IgD-negative memory B cell (primary cell): ENCODE results near the gene MSRB1. TPM values are rescaled to one million over a fixed set of nuclear protein-coding genes. Genes with fewer than 3 reads are reported as not detected.
A peak's percentile ranks its signal among the peaks of the same experiment; 100 is the strongest.
"Not testable (repeated sequence)": the region's sequence is repeated elsewhere in the genome, so short reads cannot be mapped to it uniquely, and the experiment has no call there.

Experiments
- H3K27ac Mint-ChIP-seq, 3 donors: one replicate each; pipeline ENCODE4 v1.8.0; 2020 to 2022; ENCODE audit warnings: mild to moderate bottlenecking in 3 of 3, mixed read lengths in 3 of 3, moderate library complexity in 1 of 3
- H3K27me3 Mint-ChIP-seq: one replicate; pipeline ENCODE4 v1.8.0; 2021; ENCODE audit warnings: mixed read lengths
- H3K36me3 Mint-ChIP-seq: one replicate; pipeline ENCODE4 v1.8.0; 2020; ENCODE audit warnings: mild to moderate bottlenecking, mixed read lengths
- H3K4me1 Mint-ChIP-seq, 3 donors: one replicate each; pipeline ENCODE4 v1.8.0; 2020 to 2022; ENCODE audit warnings: mixed read lengths in 3 of 3, mild to moderate bottlenecking in 1 of 3
- H3K4me3 Mint-ChIP-seq, 4 donors: one replicate each; pipeline ENCODE4 v1.8.0; 2020 to 2022; ENCODE audit warnings: mild to moderate bottlenecking in 4 of 4, mixed read lengths in 4 of 4, moderate library complexity in 3 of 4
- H3K9me3 Mint-ChIP-seq, 3 donors: one replicate each; pipeline ENCODE4 v1.8.0; 2020 to 2021; ENCODE audit warnings: mixed read lengths in 3 of 3, mild to moderate bottlenecking in 1 of 3
- polyA plus RNA-seq: library from polyadenylated mRNA; unstranded; fragments of 300-500 nt; fragmentation: Illumina TruSeq; gene quantifications from one replicate; pipeline ENCODE4 v1.2.3, GENCODE V29; 2021

Gene MSRB1
- polyA plus RNA-seq, 1 donor from 2014 or later: 17.2 TPM

DNA sequence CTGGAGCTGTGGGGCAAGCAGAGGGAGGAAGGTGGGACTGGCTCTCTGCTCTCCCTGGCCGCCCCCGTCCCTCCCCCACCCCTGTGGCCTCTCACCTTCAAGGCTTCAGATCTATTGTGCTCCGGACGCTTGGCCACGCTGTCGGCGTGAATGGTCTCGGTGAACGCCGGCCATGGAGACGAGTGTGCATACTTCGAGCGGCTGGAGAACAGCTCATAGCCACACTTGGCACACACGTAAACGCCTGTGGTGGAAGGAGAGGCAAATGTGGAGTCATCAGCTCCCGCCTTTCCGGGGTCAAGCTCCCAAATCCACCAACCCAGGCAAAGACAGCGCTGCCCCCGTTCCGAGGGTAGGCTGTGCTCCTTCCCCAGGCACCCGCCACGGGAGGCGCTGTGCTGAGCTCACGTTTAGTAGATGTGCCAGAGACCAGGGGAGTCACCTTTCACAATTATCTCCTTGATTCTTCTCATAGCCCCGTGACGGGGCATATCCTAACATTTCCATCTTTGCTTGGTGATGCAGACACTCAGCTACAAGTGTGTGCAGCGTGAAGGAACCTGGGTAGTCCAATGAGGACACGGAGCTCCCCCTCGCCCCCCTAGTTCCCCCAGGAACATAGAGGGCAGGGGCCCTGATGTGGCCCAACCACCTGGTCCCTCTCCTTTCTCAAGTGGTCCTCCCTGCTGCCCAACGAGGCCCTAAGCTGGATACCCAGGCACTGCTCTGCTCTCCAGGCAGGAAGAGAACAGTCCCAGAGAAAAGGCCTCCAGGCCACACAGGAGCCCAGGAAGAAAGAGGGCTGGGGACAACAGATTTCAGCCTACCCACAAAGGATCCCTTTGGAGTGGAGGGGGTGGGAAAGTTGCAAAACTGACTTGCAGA lies 1.6 kb downstream of the MSRB1 start:
- no peaks in the 10 kb centered on the region for H3K27me3 Mint-ChIP-seq
- peak overlapping the region in 1 of 3 donors; percentile 67 for H3K27ac Mint-ChIP-seq
- H3K4me3 Mint-ChIP-seq: peak overlapping the region; percentile 88 to 94 (median 93)
- H3K4me1 Mint-ChIP-seq: peaks cover 2 to 7% (median 5%) of the 10 kb centered on the region in 3 donors
- peaks cover 0 to 1% (median 0%) of the 10 kb centered on the region in 3 donors for H3K9me3 Mint-ChIP-seq
- H3K36me3 Mint-ChIP-seq: no peaks in the 10 kb centered on the region

- Mint-ChIP-seq H3K4me1 (peaks cover 2 to 7% (median 5%) of the 10 kb centered on the region in 3 donors), H3K27ac (peak overlapping the region in 1 of 3 donors; percentile 35), H3K27me3 (no peaks in the 10 kb centered on the region), H3K9me3 (peaks cover 0 to 1% (median 0%) of the 10 kb centered on the region in 3 donors), H3K36me3 (no peaks in the 10 kb centered on the region), H3K4me3 (peak overlapping the region in 1 of 4 donors; percentile 55)
Observed at GRCh38 chr16:1940273-1941161, 2.5 kb downstream of the MSRB1 start.

DNA sequence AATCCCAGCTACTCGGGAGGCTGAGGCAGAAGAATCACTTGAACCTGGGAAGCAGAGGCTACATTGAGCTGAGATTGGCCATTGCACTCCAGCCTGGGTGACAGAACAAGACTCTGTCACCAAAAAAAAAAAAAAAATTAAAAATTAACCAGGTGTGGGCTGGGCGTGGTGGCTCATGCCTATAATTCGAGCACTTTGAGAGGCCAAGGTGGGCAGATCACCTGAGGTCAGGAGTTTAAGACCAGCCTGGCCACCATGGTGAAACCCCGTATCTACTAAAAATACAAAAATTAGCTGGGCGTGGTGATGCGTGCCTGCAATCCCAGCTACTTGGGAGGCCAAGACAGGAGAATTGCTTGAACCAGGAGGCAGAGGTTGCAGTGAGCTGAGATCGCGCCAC lies 3.2 kb downstream of the MSRB1 start:
- H3K9me3 Mint-ChIP-seq, H3K27ac Mint-ChIP-seq, H3K36me3 Mint-ChIP-seq: not testable (repeated sequence)

DNA sequence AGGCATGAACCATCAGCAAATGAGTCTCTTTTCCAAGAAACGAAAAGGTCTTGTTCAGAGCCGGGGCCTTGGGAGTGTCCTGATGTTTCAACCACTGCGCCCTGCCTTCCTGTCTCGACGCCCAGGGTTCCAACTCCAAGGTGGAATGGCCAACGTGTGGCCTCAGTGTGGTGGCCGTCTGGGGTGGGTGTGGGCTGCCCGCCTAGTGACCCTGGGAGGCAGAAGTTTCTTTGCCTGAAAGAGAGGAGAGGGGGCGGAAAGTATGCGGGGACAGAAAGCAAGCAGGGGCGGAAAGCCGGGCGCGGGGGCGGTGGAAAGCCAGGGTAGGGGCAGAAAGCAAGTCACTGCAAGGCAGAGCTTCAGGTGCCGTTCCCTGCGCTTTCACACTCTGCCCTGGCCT lies 4.1 kb downstream of the MSRB1 start:
- no peak overlapping the region for H3K4me3 Mint-ChIP-seq
- no peaks in the 10 kb centered on the region for H3K36me3 Mint-ChIP-seq
- peaks cover 0 to 1% (median 0%) of the 10 kb centered on the region in 3 donors for H3K9me3 Mint-ChIP-seq
- no peaks in the 10 kb centered on the region for H3K27me3 Mint-ChIP-seq
- peaks cover 2 to 7% (median 5%) of the 10 kb centered on the region in 3 donors for H3K4me1 Mint-ChIP-seq
- no peak overlapping the region for H3K27ac Mint-ChIP-seq

More for the DNA sequence above, 3.2 kb downstream of the MSRB1 start:
- not testable (repeated sequence) for H3K4me3 Mint-ChIP-seq, H3K4me1 Mint-ChIP-seq, H3K27me3 Mint-ChIP-seq

GRCh38 chr16:1938316-1938715 lies 4.7 kb downstream of the MSRB1 start:
- Mint-ChIP-seq H3K4me1 (peaks cover 2 to 5% (median 4%) of the 10 kb centered on the region in 3 donors), H3K36me3 (no peaks in the 10 kb centered on the region), H3K27me3 (no peaks in the 10 kb centered on the region), H3K9me3 (peaks cover 0 to 1% (median 0%) of the 10 kb centered on the region in 3 donors), H3K27ac (no peak overlapping the region), H3K4me3 (no peak overlapping the region)

DNA sequence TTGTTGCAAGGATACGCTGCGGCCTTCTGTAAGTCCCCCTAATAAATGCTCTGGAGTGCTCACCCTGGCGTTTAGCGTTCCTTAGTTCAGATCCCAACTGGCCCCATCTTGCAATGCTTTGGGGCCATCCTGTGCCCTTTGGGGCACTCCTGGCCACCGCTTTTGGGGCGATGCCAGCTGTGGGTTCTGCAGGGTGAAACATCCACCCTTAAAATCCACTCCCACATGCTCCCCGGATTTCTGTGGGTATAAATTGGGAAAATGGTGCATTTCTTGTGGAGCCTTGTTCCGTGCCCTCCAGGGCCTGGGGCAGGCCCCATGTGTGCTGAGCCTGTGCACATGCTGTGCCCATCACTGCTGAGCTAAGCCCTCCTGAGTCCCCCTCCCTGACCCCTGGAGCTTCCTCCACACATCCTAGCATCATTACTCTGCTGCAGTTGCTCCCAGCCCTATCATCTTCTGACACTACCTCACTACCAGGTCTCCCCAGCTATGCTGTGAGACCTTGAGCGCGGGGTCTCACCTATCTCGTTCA lies 6.0 kb downstream of the MSRB1 start:
- Mint-ChIP-seq H3K9me3 (peaks cover 0 to 1% (median 0%) of the 10 kb centered on the region in 3 donors), H3K27me3 (no peaks in the 10 kb centered on the region), H3K4me1 (peaks cover 0 to 2% (median 2%) of the 10 kb centered on the region in 3 donors), H3K4me3 (no peak overlapping the region), H3K27ac (no peak overlapping the region), H3K36me3 (no peaks in the 10 kb centered on the region)

- peaks cover 0 to 3% (median 2%) of the 10 kb centered on the region in 3 donors for H3K4me1 Mint-ChIP-seq
- no peaks in the 10 kb centered on the region for H3K27me3 Mint-ChIP-seq
- H3K4me3 Mint-ChIP-seq: no peak overlapping the region
Observed at GRCh38 chr16:1933097-1933661, 9.8 kb downstream of the MSRB1 start.

DNA sequence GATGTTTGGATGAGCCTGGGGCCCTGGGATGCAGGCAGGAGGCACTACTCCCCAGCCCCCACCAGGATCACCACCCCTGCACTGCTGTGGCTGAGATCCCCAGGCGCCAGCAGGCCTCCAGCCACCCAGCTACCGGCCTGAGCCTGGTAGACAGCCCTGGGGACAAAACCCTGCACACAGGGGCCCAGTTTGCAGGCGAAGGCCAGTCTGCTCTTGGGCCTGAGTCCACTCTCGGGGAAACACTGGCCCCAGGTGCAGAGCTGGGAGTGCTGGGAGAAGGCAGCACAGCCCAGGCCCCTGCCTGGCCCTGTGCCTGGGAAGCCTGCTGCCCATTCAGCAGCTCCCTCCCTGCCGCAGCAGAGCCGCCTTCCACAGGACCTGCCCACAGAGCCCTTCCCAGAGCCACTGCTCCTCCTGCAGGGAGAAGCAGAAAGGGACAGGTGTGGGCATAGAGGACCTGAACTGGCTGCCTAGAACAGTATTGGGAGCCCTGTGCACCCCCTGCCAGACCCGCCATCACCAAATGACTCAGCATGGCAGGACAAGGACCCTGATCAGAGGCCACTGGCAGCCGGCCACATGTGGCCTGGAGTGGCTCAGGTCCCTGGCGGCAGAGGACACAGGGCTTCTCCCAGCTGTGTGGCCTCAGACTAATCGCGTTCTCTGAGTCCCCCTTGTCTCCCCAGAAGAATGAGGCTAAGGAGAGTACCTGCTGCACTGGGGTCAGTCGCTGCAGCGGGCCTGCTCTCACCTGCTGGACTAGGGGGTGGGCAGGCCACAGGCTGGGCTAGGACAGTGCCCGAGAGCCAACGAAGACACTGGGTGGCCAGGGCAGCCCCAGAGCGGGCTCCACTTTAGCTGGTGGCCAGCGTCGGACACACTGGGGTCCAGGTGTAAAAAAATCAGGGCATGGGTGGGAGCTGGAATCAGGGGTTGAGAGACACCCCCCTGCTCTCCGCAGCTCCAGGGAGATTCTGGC lies 10.7 kb downstream of the MSRB1 start:
- no peaks in the 10 kb centered on the region for H3K36me3 Mint-ChIP-seq
- no peaks in the 10 kb centered on the region for H3K27me3 Mint-ChIP-seq
- H3K27ac Mint-ChIP-seq: no peak overlapping the region
- no peak overlapping the region for H3K4me3 Mint-ChIP-seq
- peaks cover 0 to 1% (median 0%) of the 10 kb centered on the region in 3 donors for H3K9me3 Mint-ChIP-seq
- H3K4me1 Mint-ChIP-seq: peaks cover 0 to 3% (median 2%) of the 10 kb centered on the region in 3 donors

More at GRCh38 chr16:1933097-1933661, 9.8 kb downstream of the MSRB1 start:
- Mint-ChIP-seq H3K36me3 (no peaks in the 10 kb centered on the region), H3K9me3 (peaks cover 0 to 1% (median 0%) of the 10 kb centered on the region in 3 donors), H3K27ac (peak overlapping the region in 1 of 3 donors; percentile 39)

- no peaks in the 10 kb centered on the region for H3K27me3 Mint-ChIP-seq
- H3K9me3 Mint-ChIP-seq: no peaks in the 10 kb centered on the region
- H3K36me3 Mint-ChIP-seq: no peaks in the 10 kb centered on the region
- peak overlapping the region in 1 of 3 donors; percentile 16 for H3K27ac Mint-ChIP-seq
- H3K4me1 Mint-ChIP-seq: peaks cover 0 to 3% (median 2%) of the 10 kb centered on the region in 3 donors
- no peak overlapping the region for H3K4me3 Mint-ChIP-seq
Observed at GRCh38 chr16:1930338-1930720, 12.7 kb downstream of the MSRB1 start.

GRCh38 chr16:1929578-1930337 lies 13.2 kb downstream of the MSRB1 start:
- H3K27ac Mint-ChIP-seq: no peak overlapping the region
- H3K27me3 Mint-ChIP-seq: peaks cover 2% of the 10 kb centered on the region
- no peaks in the 10 kb centered on the region for H3K9me3 Mint-ChIP-seq
- peaks cover 0 to 3% (median 2%) of the 10 kb centered on the region in 3 donors for H3K4me1 Mint-ChIP-seq
- H3K36me3 Mint-ChIP-seq: no peaks in the 10 kb centered on the region
- peak overlapping the region in 2 of 4 donors; percentile 33 to 77 for H3K4me3 Mint-ChIP-seq

GRCh38 chr16:1929105-1929504 lies 13.9 kb downstream of the MSRB1 start:
- Mint-ChIP-seq H3K27me3 (peaks cover 8% of the 10 kb centered on the region), H3K4me1 (peaks cover 0 to 3% (median 2%) of the 10 kb centered on the region in 3 donors), H3K36me3 (no peaks in the 10 kb centered on the region), H3K9me3 (no peaks in the 10 kb centered on the region), H3K4me3 (peak overlapping the region in 3 of 4 donors; percentile 35 to 86 (median 70)), H3K27ac (peak overlapping the region in 1 of 3 donors; percentile 44)

- Mint-ChIP-seq H3K4me3 (no peak overlapping the region), H3K9me3 (peaks cover 0 to 3% (median 2%) of the 10 kb centered on the region in 3 donors), H3K4me1 (peaks cover 2 to 4% (median 3%) of the 10 kb centered on the region in 3 donors), H3K36me3 (peaks cover 2% of the 10 kb centered on the region), H3K27ac (no peak overlapping the region), H3K27me3 (peaks cover 22% of the 10 kb centered on the region)
Observed at GRCh38 chr16:1926271-1926670, 16.7 kb downstream of the MSRB1 start.

GRCh38 chr16:1924095-1924494 lies 18.9 kb downstream of the MSRB1 start:
- Mint-ChIP-seq H3K9me3 (peaks cover 0 to 3% (median 2%) of the 10 kb centered on the region in 3 donors), H3K4me1 (peaks cover 1 to 4% (median 2%) of the 10 kb centered on the region in 3 donors), H3K27ac (no peak overlapping the region), H3K4me3 (no peak overlapping the region), H3K27me3 (peaks cover 33% of the 10 kb centered on the region), H3K36me3 (peaks cover 2% of the 10 kb centered on the region)
